ENCODE results near the gene MTOR.

MTOR gene

DNA sequence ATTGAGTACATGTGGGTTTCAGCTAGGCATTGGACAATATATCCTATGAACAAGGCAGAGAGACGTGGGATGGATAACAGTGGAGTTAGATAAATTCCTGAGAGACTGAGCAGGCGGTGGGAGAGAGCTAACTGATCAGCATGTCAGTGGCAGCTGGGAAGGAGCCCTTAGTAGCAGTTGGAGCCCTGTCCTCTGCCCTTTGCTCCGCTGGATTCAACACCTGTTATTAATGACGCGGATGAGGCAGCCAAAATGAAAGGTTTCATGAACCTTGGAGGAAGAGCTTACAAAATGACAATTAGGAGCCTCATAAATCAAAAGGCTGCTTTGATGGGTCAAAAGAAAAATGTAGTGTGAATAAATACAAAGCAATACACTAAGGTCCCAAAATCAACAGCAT, 26.7 kb upstream of the MTOR start:
- H3K4me3 ChIP-seq (ENCODE audit: control insufficient read depth, low read depth, low read length), result no peak overlapping the region
- TF ChIP-seq, protein P1, sequence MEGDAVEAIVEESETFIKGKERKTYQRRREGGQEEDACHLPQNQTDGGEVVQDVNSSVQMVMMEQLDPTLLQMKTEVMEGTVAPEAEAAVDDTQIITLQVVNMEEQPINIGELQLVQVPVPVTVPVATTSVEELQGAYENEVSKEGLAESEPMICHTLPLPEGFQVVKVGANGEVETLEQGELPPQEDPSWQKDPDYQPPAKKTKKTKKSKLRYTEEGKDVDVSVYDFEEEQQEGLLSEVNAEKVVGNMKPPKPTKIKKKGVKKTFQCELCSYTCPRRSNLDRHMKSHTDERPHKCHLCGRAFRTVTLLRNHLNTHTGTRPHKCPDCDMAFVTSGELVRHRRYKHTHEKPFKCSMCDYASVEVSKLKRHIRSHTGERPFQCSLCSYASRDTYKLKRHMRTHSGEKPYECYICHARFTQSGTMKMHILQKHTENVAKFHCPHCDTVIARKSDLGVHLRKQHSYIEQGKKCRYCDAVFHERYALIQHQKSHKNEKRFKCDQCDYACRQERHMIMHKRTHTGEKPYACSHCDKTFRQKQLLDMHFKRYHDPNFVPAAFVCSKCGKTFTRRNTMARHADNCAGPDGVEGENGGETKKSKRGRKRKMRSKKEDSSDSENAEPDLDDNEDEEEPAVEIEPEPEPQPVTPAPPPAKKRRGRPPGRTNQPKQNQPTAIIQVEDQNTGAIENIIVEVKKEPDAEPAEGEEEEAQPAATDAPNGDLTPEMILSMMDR (conservative IDR thresholded peaks at IDR 0.05; ENCODE audit: control insufficient read depth, insufficient read depth, low read depth, low read length), result no peak
- DNase-seq (ENCODE audit: low read depth), result no peak

DNA sequence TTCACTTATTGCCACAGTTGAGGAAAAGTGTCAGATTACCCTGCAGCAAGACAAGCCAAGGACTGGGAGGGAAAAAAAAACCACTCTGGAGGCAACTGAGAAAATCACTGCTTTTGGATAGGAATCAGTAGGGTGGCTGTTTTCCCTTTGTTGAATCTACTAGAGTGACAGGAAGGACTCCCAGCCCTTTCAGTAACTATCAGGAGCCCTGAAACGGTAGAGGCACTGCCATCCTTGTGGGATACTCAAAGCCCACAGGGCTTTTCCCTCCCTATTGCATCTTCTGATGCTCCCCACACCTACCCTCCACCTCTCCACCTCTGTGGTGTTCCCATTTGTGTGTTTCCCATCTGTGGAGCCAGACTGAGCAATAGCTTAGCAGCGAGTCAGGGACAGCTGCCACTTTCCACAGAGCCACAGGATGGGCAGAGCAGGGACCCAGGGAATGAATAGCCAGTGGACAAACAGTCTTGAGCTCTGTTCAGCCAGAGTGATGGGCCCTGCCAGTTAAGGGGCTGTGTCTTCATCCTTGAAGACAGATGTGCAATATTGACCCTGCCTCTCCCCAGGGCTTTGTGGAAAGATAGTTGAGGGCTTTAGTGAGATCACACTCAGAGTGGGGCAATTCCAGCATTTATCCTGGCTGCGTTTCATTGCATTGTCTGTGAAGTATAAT, 24.5 kb upstream of the MTOR start:
- TF ChIP-seq, protein P1 (conservative IDR thresholded peaks at IDR 0.05; ENCODE audit: control insufficient read depth, insufficient read depth, low read depth, low read length), result no peak
- no peak overlapping the region for H3K4me3 ChIP-seq (ENCODE audit: control insufficient read depth, low read depth, low read length)
- DNase-seq (ENCODE audit: low read depth), result peak; percentile 78

DNA sequence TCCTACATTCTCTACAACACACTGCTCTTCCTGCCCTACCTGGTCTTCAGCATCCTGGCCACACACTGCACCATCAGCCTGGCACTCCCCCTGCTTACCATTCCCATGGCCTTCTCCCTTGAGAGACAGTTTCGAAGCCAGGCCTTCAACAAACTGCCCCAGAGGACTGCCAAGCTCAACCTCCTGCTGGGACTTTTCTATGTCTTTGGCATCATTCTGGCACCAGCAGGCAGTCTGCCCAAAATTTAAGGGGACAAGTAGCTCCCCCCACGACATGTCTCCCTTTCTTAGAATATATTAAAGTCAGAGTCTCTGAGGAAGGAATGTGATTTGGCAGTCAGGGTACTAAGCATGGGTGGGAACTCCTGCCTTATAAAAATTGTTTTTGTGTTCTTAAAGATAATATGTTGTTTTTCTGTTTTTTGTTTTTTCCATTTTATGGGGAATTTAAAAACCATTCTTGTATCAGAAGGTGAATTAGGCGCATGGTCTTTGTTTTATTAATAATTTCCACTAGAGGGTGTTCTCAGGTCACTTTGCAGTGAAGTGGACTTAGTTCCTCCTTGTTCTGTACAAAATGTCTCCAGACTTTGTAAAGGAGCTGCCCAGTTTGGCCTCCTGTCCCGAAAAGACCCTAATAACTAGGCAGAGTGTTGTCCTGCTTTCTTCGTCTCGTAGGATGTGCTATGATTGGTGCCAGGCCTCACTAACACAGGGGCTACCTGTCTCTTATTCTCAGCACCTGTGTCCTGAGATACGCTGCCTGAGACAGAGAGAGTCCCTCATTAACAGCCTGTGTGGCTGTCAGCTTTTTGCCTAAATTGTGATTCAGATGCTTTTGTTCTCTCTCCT, 23.8 kb upstream of the MTOR start:
- TF ChIP-seq, protein P1 (conservative IDR thresholded peaks at IDR 0.05; ENCODE audit: control insufficient read depth, insufficient read depth, low read depth, low read length), result peak; percentile 38
- peak; percentile 49 for DNase-seq (ENCODE audit: low read depth)
- no peak overlapping the region for H3K4me3 ChIP-seq (ENCODE audit: control insufficient read depth, low read depth, low read length)

DNA sequence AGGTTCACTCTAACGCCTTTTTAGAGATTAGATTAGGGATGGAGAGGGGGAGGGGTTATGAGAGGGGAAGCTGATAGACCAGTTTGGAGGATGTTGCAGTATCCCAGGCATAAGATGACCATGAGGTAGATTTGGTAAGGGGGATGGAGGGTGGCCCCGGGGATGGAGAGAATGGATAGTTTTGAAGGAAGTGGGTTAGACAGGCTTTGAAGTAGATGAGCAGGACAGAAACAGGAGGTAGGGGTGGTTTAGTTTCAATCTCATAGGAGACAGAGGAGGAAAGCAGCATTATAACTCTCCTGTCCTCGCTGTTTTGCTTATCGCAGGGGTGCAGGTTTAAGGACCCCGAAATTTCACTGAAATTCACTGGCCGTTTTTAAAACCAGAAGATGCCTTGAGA, 22.4 kb upstream of the MTOR start:
- H3K4me3 ChIP-seq (ENCODE audit: control insufficient read depth, low read depth, low read length), result no peak overlapping the region
- no peak for DNase-seq (ENCODE audit: low read depth)
- TF ChIP-seq, protein P1 (conservative IDR thresholded peaks at IDR 0.05; ENCODE audit: control insufficient read depth, insufficient read depth, low read depth, low read length), result no peak

DNA sequence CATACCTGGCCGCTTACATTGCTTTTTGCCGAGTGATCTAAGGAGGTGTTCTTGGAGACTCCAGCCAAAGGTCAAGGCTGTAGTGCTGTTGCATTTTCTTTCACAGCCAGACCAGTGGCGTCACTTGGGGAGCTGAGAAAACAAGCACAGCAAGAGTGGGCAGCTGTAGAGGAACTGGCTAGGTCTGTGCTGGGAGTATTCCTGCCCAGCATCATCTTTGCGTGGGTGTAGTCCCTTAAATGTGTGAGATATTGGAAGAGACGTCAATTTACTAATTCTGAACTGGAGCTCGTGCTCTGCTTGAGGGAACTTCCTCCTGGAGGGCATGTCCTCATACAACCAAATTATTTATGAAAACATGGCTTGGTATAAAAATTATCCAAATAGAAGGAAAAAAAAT, 20.8 kb upstream of the MTOR start:
- DNase-seq (ENCODE audit: low read depth), result no peak
- TF ChIP-seq, protein P1 (conservative IDR thresholded peaks at IDR 0.05; ENCODE audit: control insufficient read depth, insufficient read depth, low read depth, low read length), result no peak
- H3K4me3 ChIP-seq (ENCODE audit: control insufficient read depth, low read depth, low read length), result no peak overlapping the region

DNA sequence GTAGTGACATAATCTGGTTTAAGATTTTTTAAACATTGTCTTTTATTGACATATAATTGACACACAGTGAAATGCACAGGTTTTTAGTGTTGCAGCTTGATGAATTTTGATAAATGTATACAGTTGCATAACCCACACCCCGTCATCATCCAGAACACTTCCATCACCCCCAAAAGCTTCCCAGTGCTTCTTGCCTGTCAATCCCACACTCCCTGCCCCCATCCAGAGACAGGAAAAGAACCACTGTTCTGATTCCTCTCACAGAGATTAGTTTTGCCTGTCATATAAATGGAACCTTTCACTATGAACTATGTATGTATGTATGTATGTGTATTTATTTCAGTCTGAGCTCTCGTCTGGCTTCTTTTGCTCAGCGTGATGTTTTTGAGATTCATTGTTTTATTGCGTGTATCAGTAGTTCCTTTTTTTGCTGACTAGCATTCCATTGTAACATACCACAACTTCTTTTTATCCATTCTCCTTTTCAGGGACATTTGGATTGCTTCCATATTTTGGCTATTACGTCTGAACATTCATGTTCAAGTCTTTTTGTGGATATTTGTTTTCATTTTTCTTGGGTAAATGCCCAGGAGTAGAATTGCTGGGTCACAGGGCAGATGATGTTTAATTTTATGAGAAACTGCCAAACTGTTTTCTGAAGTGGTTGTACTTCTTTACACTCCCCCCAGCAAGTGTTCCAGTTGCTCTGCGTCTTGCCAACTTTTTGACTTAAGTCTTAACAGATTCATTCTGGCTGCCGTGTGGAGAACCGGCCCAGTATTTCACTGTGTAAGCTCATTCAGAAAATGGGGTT, 19.4 kb upstream of the MTOR start:
- peak; percentile 92 for DNase-seq (ENCODE audit: low read depth)

More for the DNA sequence above, 19.4 kb upstream of the MTOR start:
- H3K4me3 ChIP-seq (ENCODE audit: control insufficient read depth, low read depth, low read length), result no peak overlapping the region
- TF ChIP-seq, protein P1 (conservative IDR thresholded peaks at IDR 0.05; ENCODE audit: control insufficient read depth, insufficient read depth, low read depth, low read length), result no peak
